HEK293 (cell line): Measurements from ENCODE around the gene DFFA.

Source experiments
- KLF1 ChIP-seq: fragments of 450-650 bp; formaldehyde crosslinking; IDR thresholded peaks from 2 replicates; pipeline ENCODE4 v1.5.1; 2016; ENCODE audit warnings: missing biosample characterization, missing genetic modification characterization
- KLF16 ChIP-seq: fragments of 450-650 bp; formaldehyde crosslinking; IDR thresholded peaks from 2 replicates; pipeline ENCODE4 v1.5.1; 2017; ENCODE audit warnings: missing biosample characterization, missing genetic modification characterization
- MYNN ChIP-seq: fragments of 450-650 bp; formaldehyde crosslinking; IDR thresholded peaks from 2 replicates; pipeline ENCODE4 v1.5.1; 2016; ENCODE audit warnings: missing biosample characterization, missing genetic modification characterization, borderline replicate concordance
- SALL2 ChIP-seq: fragments of 450-650 bp; formaldehyde crosslinking; IDR thresholded peaks from 2 replicates; pipeline ENCODE4 v1.5.0; 2017; ENCODE audit warnings: missing biosample characterization, mild to moderate bottlenecking, missing genetic modification characterization, borderline replicate concordance
- TRIM28 ChIP-seq: IDR thresholded peaks from 2 replicates; pipeline ENCODE4 v1.6.1; 2011; ENCODE audit warnings: low read length, control low read depth, borderline replicate concordance
- ZBTB21 ChIP-seq: fragments of 450-650 bp; formaldehyde crosslinking; IDR thresholded peaks from 2 replicates; pipeline ENCODE4 v1.5.1; 2017; ENCODE audit warnings: missing biosample characterization, missing genetic modification characterization
- ZFP41 ChIP-seq: fragments of 450-650 bp; formaldehyde crosslinking; IDR thresholded peaks from 2 replicates; pipeline ENCODE4 v1.5.1; 2016; ENCODE audit warnings: missing biosample characterization, missing genetic modification characterization, borderline replicate concordance
- ZNF133 ChIP-seq: fragments of 450-650 bp; formaldehyde crosslinking; IDR thresholded peaks from 2 replicates; pipeline ENCODE4 v1.5.1; 2016; ENCODE audit warnings: missing biosample characterization, missing genetic modification characterization
- ZNF174 ChIP-seq: fragments of 450-650 bp; formaldehyde crosslinking; IDR thresholded peaks from 2 replicates; pipeline ENCODE4 v1.5.0; 2017; ENCODE audit warnings: missing biosample characterization, mild to moderate bottlenecking, missing genetic modification characterization
- ZNF202 ChIP-seq: fragments of 450-650 bp; formaldehyde crosslinking; IDR thresholded peaks from 2 replicates; pipeline ENCODE4 v1.5.1; 2016; ENCODE audit warnings: missing biosample characterization, missing genetic modification characterization, borderline replicate concordance
- ZNF211 ChIP-seq: fragments of 450-650 bp; formaldehyde crosslinking; IDR thresholded peaks from 2 replicates; pipeline ENCODE4 v1.5.1; 2016; ENCODE audit warnings: low read depth, missing biosample characterization, missing genetic modification characterization
- ZNF223 ChIP-seq: fragments of 450-650 bp; formaldehyde crosslinking; IDR thresholded peaks from 2 replicates; pipeline ENCODE4 v1.5.1; 2016; ENCODE audit warnings: missing biosample characterization, missing genetic modification characterization
- ZNF239 ChIP-seq: fragments of 450-650 bp; formaldehyde crosslinking; IDR thresholded peaks from 2 replicates; pipeline ENCODE4 v1.5.1; 2016; ENCODE audit warnings: missing biosample characterization, missing genetic modification characterization
- ZNF473 ChIP-seq: fragments of 450-650 bp; formaldehyde crosslinking; IDR thresholded peaks from 2 replicates; pipeline ENCODE4 v1.5.1; 2017; ENCODE audit warnings: missing biosample characterization, missing genetic modification characterization
- ZNF544 ChIP-seq: fragments of 450-650 bp; formaldehyde crosslinking; IDR thresholded peaks from 2 replicates; pipeline ENCODE4 v1.5.0; 2017; ENCODE audit warnings: missing biosample characterization, missing genetic modification characterization
- ZNF558 ChIP-seq: fragments of 450-650 bp; formaldehyde crosslinking; IDR thresholded peaks from 2 replicates; pipeline ENCODE4 v1.5.1; 2016; ENCODE audit warnings: missing biosample characterization, missing genetic modification characterization
- ZNF610 ChIP-seq: fragments of 450-650 bp; formaldehyde crosslinking; IDR thresholded peaks from 2 replicates; pipeline ENCODE4 v1.5.1; 2016; ENCODE audit warnings: missing biosample characterization, missing genetic modification characterization, borderline replicate concordance
- ZNF623 ChIP-seq: fragments of 450-650 bp; formaldehyde crosslinking; IDR thresholded peaks from 2 replicates; pipeline ENCODE4 v1.5.1; 2016; ENCODE audit warnings: missing biosample characterization, missing genetic modification characterization
- ZNF707 ChIP-seq: fragments of 450-650 bp; formaldehyde crosslinking; IDR thresholded peaks from 2 replicates; pipeline ENCODE4 v1.5.1; 2016; ENCODE audit warnings: missing biosample characterization, missing genetic modification characterization
- ZNF785 ChIP-seq: fragments of 450-650 bp; formaldehyde crosslinking; IDR thresholded peaks from 2 replicates; pipeline ENCODE4 v1.5.1; 2016; ENCODE audit warnings: missing biosample characterization, missing genetic modification characterization
- ZNF792 ChIP-seq: fragments of 450-650 bp; formaldehyde crosslinking; IDR thresholded peaks from 2 replicates; pipeline ENCODE4 v1.5.1; 2016; ENCODE audit warnings: missing biosample characterization, missing genetic modification characterization
- ZNF830 ChIP-seq: fragments of 450-650 bp; IDR thresholded peaks from 2 replicates; pipeline ENCODE4 v1.5.0; 2018; ENCODE audit warnings: missing biosample characterization, missing genetic modification characterization, low read depth, mild to moderate bottlenecking, moderate library complexity
- ZNF843 ChIP-seq: fragments of 450-650 bp; formaldehyde crosslinking; IDR thresholded peaks from 2 replicates; pipeline ENCODE4 v1.5.1; 2016; ENCODE audit warnings: missing biosample characterization, missing genetic modification characterization
- TF ChIP-seq, protein P1 (sequence below): fragments of 450-650 bp; formaldehyde crosslinking; IDR thresholded peaks from 2 replicates; pipeline ENCODE4 v1.5.1; 2017; ENCODE audit warnings: missing biosample characterization, missing genetic modification characterization
- TF ChIP-seq, protein P2 (sequence below): fragments of 450-650 bp; IDR thresholded peaks from 2 replicates; pipeline ENCODE4 v1.5.1; 2018; ENCODE audit warnings: missing biosample characterization, mild to moderate bottlenecking, missing genetic modification characterization
- TF ChIP-seq, protein P3 (sequence below): fragments of 450-650 bp; formaldehyde crosslinking; IDR thresholded peaks from 2 replicates; pipeline ENCODE4 v1.5.1; 2017; ENCODE audit warnings: missing biosample characterization, missing genetic modification characterization
- TF ChIP-seq, protein P4 (sequence below): fragments of 450-650 bp; formaldehyde crosslinking; IDR thresholded peaks from 2 replicates; pipeline ENCODE4 v1.5.1; 2016; ENCODE audit warnings: missing biosample characterization, missing genetic modification characterization, low read depth
- TF ChIP-seq, protein P5 (sequence below): fragments of 450-650 bp; formaldehyde crosslinking; IDR thresholded peaks from 2 replicates; pipeline ENCODE4 v1.5.1; 2016; ENCODE audit warnings: missing biosample characterization, missing genetic modification characterization
- TF ChIP-seq, protein P6 (sequence below): fragments of 450-650 bp; formaldehyde crosslinking; IDR thresholded peaks from 2 replicates; pipeline ENCODE4 v1.5.1; 2016; ENCODE audit warnings: missing biosample characterization, missing genetic modification characterization

Gene DFFA

DNA sequence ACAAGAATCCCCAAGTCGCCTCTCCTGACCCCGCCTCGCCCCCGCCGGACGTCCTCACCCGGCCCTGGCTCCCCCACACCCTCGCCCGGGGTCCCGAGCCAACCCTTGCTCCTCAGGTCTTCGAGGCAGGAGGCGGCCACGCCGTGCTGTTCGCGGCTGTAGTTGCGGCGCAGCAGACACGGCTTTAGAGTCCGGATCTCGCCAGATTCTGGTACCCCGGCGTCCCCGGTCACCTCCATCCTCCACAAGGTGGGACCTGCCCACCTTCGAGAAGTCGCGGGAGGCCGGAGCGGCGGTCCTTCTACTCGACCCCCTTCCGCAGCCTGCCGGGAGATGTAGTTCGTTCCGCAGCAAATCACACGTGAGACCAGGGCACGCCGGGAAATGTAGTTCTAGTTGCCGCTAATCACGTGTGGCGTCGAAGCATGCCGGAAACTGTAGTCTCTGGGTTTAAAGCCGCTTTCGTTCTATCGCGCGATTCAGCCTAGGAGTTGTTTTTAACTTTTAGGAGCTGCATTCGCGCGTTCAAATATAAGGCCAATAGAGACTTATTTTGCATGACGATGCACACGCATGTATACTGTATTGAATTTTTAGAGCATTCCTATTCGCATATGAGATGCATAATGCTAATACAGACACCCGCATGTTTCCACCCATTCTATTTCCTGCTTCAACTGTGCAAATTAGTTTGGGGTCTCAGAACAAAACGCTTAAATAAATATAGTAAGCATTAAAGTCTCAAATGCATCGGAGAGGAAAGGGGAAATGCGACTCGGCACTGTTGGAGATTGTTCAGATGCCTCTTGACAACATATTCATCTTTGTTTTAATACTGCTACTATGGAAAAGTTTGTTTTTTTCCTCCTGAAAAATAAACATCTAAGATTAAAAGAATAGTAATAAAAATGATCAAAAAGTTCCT, at the start of gene DFFA (continued):
- TF ChIP-seq ZNF133 (tag by site-specific recombination) (no peak), ZNF843 (tag by site-specific recombination) (no peak; the same call in 1 of the 2 replicates), ZNF558 (tag by site-specific recombination) (no peak), ZNF202 (tag by site-specific recombination) (no peak), ZNF239 (tag by site-specific recombination) (no peak), SALL2 (tag by site-specific recombination) (no peak), KLF1 (tag by site-specific recombination) (peak; percentile 54; the same call in 1 of the 2 replicates), ZNF174 (no peak), ZNF707 (tag by site-specific recombination) (no peak), ZNF211 (tag by site-specific recombination) (no peak), ZNF792 (tag by site-specific recombination) (no peak), ZNF785 (tag by site-specific recombination) (no peak), MYNN (tag by site-specific recombination) (no peak), ZNF610 (tag by site-specific recombination) (peak; percentile 91), ZNF544 (no peak), ZNF223 (tag by site-specific recombination) (no peak), TRIM28 (no peak; the same call in 1 of the 2 replicates), ZNF623 (tag by site-specific recombination) (no peak), ZBTB21 (tag by site-specific recombination) (no peak; the same call in 1 of the 2 replicates), ZFP41 (tag by site-specific recombination) (no peak), KLF16 (peak; percentile 74; the same call in 1 of the 2 replicates), ZNF473 (tag by site-specific recombination) (no peak), ZNF830 (tag by site-specific recombination) (no peak)
- TF ChIP-seq, protein P1, sequence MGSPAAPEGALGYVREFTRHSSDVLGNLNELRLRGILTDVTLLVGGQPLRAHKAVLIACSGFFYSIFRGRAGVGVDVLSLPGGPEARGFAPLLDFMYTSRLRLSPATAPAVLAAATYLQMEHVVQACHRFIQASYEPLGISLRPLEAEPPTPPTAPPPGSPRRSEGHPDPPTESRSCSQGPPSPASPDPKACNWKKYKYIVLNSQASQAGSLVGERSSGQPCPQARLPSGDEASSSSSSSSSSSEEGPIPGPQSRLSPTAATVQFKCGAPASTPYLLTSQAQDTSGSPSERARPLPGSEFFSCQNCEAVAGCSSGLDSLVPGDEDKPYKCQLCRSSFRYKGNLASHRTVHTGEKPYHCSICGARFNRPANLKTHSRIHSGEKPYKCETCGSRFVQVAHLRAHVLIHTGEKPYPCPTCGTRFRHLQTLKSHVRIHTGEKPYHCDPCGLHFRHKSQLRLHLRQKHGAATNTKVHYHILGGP (tag by site-specific recombination) = no peak
- TF ChIP-seq, protein P2, sequence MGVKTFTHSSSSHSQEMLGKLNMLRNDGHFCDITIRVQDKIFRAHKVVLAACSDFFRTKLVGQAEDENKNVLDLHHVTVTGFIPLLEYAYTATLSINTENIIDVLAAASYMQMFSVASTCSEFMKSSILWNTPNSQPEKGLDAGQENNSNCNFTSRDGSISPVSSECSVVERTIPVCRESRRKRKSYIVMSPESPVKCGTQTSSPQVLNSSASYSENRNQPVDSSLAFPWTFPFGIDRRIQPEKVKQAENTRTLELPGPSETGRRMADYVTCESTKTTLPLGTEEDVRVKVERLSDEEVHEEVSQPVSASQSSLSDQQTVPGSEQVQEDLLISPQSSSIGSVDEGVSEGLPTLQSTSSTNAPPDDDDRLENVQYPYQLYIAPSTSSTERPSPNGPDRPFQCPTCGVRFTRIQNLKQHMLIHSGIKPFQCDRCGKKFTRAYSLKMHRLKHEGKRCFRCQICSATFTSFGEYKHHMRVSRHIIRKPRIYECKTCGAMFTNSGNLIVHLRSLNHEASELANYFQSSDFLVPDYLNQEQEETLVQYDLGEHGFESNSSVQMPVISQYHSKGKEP (tag by site-specific recombination) = peak; percentile 61
- TF ChIP-seq, protein P3, sequence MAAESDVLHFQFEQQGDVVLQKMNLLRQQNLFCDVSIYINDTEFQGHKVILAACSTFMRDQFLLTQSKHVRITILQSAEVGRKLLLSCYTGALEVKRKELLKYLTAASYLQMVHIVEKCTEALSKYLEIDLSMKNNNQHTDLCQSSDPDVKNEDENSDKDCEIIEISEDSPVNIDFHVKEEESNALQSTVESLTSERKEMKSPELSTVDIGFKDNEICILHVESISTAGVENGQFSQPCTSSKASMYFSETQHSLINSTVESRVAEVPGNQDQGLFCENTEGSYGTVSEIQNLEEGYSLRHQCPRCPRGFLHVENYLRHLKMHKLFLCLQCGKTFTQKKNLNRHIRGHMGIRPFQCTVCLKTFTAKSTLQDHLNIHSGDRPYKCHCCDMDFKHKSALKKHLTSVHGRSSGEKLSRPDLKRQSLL (tag by site-specific recombination) = no peak
- TF ChIP-seq, protein P4, sequence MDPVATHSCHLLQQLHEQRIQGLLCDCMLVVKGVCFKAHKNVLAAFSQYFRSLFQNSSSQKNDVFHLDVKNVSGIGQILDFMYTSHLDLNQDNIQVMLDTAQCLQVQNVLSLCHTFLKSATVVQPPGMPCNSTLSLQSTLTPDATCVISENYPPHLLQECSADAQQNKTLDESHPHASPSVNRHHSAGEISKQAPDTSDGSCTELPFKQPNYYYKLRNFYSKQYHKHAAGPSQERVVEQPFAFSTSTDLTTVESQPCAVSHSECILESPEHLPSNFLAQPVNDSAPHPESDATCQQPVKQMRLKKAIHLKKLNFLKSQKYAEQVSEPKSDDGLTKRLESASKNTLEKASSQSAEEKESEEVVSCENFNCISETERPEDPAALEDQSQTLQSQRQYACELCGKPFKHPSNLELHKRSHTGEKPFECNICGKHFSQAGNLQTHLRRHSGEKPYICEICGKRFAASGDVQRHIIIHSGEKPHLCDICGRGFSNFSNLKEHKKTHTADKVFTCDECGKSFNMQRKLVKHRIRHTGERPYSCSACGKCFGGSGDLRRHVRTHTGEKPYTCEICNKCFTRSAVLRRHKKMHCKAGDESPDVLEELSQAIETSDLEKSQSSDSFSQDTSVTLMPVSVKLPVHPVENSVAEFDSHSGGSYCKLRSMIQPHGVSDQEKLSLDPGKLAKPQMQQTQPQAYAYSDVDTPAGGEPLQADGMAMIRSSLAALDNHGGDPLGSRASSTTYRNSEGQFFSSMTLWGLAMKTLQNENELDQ = no peak
- TF ChIP-seq, protein P5, sequence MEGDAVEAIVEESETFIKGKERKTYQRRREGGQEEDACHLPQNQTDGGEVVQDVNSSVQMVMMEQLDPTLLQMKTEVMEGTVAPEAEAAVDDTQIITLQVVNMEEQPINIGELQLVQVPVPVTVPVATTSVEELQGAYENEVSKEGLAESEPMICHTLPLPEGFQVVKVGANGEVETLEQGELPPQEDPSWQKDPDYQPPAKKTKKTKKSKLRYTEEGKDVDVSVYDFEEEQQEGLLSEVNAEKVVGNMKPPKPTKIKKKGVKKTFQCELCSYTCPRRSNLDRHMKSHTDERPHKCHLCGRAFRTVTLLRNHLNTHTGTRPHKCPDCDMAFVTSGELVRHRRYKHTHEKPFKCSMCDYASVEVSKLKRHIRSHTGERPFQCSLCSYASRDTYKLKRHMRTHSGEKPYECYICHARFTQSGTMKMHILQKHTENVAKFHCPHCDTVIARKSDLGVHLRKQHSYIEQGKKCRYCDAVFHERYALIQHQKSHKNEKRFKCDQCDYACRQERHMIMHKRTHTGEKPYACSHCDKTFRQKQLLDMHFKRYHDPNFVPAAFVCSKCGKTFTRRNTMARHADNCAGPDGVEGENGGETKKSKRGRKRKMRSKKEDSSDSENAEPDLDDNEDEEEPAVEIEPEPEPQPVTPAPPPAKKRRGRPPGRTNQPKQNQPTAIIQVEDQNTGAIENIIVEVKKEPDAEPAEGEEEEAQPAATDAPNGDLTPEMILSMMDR (tag by site-specific recombination) = peak; percentile 33; the same call in 1 of the 2 replicates
- TF ChIP-seq, protein P6, sequence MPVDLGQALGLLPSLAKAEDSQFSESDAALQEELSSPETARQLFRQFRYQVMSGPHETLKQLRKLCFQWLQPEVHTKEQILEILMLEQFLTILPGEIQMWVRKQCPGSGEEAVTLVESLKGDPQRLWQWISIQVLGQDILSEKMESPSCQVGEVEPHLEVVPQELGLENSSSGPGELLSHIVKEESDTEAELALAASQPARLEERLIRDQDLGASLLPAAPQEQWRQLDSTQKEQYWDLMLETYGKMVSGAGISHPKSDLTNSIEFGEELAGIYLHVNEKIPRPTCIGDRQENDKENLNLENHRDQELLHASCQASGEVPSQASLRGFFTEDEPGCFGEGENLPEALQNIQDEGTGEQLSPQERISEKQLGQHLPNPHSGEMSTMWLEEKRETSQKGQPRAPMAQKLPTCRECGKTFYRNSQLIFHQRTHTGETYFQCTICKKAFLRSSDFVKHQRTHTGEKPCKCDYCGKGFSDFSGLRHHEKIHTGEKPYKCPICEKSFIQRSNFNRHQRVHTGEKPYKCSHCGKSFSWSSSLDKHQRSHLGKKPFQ = no peak
